EH (cell line): ENCODE data around the gene SH3RF3.

Experiments
- DNase-seq: peaks from one replicate; pipeline ENCODE4 v3.0.0-alpha.2; 2015; ENCODE audit warnings: low read depth

The SH3RF3 gene

DNA sequence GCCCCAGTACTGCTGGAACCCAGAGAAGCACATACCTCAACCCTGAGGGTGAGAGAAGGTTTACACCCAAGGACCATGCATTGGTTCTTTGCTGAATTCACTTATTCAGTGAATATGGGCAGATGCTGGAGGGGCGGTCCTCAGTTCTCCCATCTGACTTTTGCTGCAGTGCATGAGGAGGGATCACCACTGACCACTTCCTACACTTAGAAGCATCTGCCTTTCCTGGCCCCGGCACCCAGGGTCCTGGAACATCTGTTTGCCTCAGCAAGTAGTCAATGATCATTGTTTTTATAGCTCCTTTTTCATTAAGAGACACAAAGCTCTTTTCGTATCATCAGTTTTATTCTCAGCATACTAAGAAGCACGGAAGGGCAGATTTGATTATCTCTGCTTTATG, 211.4 kb downstream of the SH3RF3 start:
- DNase-seq = no peak

- no peak for DNase-seq
Measured at GRCh38 chr2:109341355-109342255, 212.6 kb downstream of the SH3RF3 start.

DNA sequence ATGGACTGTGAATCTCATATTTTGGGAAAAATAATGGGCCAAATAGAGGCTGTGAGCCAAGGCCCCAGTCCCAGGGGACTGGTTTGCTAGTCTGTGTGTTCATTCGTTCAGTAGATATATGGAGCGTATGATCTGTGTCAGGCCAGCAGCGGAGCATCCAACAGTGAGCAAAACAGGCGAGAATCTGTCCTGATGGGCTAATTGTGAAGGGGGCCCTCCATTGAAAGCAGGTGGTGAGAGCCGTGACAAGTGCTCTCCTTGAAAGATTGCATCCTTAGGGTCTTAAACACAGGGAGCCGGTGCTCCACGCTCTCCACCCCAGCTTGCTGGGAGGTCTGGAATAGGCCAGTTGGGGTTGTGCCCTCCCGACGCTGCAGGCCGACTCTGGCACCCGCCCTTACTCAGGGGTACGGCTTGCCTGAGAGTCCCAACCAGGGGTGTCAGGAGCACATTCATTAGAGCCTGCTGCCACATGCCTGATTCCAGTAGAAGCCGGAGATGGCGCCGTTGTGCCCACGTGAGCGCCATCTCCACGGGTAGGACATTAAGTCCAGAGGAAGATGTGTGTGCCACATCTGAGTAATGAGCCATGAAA, 213.3 kb downstream of the SH3RF3 start:
- DNase-seq = no peak

GRCh38 chr2:109342930-109343329, 213.9 kb downstream of the SH3RF3 start:
- no peak for DNase-seq

DNA sequence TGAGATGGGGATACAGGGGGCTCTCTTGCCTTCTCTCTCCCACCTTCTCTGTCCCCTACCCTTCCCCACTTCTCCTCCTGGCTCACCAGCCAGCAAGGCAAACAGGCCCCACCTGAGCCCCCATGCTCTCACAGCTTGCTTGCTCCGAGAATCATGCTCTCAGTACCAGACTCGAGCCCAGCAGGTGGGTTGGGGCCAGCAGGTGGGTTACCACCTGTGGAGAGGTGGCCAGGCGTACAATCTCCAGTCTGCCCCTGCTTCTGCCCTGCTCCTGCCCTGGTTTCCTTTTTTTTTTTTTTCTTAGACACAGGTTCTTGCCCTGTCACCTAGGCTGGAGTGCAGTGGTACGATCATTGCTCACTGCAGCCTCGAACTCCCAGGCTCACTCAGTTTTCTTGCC, 214.5 kb downstream of the SH3RF3 start:
- DNase-seq = no peak

DNA sequence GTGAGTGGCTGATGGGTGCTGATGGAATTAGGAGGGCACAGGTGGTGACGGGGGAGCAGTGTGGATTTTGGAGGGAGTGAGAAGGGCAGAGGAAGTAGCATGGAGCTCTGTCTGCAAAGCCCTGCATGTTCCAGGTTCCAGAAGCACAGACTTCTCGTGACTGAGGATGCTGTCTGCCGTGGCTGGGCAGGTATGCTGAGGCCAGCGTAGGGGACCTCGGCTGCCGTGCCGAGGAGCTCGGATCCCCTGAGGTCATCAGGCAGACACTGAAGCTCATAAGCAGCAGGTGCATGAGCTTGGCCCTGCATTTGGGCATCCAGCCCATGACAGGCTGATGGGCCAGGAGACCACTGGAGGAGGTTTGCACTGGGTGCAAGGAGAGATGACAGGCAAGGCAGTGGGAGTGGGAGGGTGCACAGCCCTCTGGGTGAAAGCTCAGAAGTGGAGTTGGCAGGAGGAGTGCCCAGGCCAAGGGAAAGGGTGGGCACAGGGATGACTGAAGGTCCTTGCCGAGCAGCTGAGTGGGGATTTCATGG, 215.3 kb downstream of the SH3RF3 start:
- no peak for DNase-seq

DNA sequence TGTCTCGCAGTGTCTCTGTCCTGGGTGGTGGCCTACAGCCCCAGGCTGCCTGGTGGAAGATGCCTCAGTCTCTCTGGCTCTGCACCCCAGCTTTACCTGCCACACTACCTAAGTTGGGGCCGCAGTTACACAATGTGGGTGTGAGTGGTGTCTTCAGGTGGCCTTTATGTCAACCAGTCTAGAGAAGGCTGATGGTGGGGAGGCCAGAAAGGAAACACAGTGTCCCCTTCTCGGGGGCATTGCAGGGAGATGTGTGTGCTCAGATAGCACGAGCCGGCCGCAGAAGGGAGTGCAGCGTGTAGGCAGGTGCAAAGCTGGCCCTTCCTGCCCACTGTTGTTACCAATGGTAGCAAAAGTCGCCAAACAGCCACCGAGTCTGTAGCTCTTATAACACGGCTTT, 216.1 kb downstream of the SH3RF3 start:
- no peak for DNase-seq

DNA sequence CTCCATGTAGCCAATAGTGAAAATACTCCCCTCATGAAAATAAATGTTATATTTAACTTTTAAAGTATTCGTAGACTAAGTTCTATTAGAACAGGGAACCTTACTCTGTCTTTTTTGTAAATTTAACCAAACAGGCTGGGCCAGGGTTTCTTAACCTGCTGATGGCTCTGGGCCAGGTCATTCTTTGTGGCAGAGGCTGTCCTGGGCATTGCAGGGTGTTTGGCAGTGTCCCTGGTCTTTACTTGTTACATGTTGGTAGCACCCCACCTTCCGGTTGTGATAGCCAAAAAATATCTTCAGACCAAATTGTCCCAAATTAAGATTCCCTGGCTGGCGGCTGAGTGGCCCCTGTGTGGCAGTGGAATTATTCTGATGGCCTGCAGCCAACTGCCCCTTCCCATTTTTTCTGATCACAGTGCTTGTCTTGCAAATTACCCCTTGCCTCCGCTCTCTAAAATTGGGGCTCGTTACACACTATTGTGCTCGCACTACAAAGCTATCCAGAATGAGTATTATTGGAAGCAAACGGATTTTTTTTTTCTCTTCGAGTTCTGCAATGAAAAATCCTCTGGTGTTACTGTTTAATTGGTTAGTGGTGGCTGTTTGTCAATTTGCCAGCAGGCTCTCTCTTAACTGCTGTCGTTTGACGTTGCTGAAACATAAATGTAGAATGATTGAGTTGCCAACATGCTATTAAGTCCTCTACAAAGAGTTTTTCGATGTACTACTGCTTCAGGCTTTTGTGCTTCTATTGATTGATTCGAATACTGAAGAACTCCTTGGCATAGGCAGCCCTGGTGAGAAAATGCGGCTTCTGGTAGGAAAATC, 216.9 kb downstream of the SH3RF3 start:
- DNase-seq = no peak

DNA sequence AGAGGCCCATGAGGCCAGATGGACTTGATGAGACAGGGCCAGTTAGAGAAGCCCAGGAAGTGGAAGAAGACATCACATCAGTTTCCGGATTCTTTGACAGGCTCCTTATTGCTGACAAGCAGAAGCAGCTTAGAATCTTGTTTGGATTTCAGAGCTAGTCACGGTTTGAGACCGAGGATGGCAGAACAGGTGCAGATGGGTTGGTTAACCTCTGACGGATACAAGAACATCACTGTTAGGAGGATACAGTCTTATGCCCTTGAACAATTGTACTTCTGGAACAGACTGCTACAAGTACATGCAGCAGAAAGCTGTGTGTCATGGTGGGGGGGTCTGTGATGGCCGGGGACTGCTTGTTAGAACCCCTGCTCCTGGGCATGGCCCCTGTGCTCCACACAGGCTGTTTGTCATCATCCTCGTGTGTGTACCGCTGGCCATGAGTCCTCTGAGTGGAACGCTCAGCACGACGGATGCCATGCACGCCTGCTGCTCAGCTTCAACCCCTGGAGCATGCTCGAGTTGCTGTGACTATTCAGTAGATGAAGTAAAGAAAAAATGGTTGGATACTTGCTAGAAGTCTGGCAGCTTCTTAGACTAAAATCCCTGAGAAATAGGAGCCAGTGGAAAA, 217.7 kb downstream of the SH3RF3 start:
- no peak for DNase-seq

DNA sequence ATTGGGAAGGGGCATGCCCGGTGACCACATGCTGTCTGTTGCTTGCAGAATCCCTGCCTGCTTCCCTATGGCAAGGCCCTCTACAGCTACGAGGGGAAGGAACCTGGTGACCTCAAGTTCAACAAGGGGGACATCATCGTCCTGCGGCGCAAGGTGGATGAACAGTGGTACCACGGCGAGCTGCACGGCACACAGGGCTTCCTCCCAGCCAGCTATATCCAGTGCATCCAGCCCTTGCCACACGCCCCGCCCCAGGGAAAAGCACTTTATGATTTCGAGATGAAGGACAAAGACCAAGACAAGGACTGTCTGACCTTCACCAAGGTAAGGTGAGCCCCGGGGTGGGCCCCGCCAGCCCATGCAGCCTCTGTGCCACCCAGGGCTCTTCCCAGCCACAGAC, 218.6 kb downstream of the SH3RF3 start:
- no peak for DNase-seq

DNA sequence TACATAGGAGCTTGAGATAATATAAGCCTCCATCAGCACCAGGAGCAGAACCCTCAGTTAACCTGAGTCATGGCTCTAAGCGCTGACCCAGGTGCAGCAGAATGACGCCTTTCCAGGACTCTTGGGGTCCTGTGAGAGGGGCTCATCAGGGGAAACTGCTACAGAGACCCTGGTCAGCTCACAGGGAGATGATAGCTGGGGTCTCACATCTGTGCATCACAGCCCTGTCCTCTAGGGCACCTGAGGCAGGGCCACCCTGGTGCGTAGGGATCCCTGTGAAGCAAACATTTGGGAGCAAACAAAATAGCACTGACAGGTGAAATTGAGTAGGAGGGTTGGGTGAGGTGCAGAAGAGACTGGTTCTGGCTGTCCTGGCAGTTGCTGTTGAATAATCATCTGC, 219.2 kb downstream of the SH3RF3 start:
- DNase-seq = no peak

GRCh38 chr2:109348671-109349502, 219.9 kb downstream of the SH3RF3 start:
- DNase-seq = no peak

GRCh38 chr2:109349503-109350465, 220.8 kb downstream of the SH3RF3 start:
- DNase-seq = no peak

- DNase-seq = no peak
Measured at GRCh38 chr2:109350526-109350925, 221.5 kb downstream of the SH3RF3 start.

GRCh38 chr2:109351164-109351756, 222.3 kb downstream of the SH3RF3 start:
- DNase-seq = peak; percentile 81

GRCh38 chr2:109352056-109352897, 223.3 kb downstream of the SH3RF3 start:
- no peak for DNase-seq

DNA sequence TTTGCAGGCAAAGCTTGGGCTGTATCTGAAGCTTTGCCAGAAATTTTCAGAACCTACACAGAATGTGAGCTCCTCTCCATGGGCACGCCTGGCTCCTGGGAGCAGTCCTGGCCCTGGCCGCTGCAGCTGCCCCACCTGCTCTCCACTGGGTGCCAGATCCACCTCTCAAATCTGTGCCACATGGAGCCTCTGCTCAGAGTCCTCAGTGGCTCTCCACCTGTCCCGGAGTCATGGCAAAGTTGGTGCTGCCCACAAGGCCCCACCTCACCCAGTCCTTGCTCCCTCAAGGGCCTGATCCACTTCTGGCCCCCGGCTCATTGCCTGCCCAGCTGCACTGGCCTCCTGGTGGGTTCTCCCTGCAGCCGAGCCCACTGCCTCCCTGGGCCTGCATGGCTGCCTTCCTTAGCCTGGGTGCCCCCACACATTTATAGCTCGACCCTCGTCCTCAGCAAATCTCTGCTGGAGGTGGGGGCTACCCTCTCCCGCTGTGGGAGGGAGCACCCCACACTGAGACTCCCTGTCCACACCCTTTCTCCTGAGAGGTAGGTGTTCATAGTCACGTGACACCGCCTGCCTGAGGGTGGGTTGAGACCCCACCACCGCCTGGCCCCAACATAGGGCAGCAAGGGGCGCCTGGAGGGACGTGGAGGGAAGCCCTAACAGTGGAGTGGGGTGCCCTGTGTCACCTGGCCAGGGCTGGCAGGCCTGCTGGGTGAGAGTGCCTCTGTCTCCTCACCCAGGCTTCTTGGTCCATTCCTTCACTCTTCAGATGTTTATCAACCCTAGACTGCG, 224.1 kb downstream of the SH3RF3 start:
- no peak for DNase-seq
